Uterus (tissue), 2 donors: ENCODE measurements around the gene DENND2D.

Experiments
- POLR2A ChIP-seq, 2 donors: fragments of 450-650 bp; IDR thresholded peaks; one replicate each; pipeline ENCODE4 v1.6.1; 2016; ENCODE audit warnings: antibody characterized with exemption in 2 of 2, mild to moderate bottlenecking in 1 of 2, moderate library complexity in 1 of 2
- TF ChIP-seq, protein P1 (sequence below), 4 experiments: fragments of 200-600 bp in 2 of 4; fragments of 450-650 bp in 2 of 4; sonication (generic) in 2 of 4; IDR thresholded peaks; one replicate each; pipeline ENCODE4 v1.5.1; 2016 to 2019; ENCODE audit warnings: antibody characterized with exemption in 4 of 4, mild to moderate bottlenecking in 2 of 4, moderate library complexity in 1 of 4

DNA sequence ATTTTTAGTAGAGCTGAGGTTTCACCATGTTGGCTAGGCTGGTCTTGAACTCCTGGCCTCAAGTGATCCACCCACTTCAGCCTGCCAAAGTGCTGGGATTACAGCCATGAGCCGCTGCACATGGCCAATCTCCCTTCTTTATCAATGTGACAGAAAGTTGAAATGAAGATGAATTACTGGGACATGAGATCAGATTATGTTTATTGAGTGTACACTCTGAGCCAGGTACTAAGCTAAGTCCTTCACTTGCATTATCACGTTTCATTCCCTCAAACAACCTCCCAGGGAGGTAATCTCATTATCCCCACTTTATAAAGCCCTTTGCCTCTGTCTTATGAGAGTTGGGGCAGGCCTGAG is 20.8 kb upstream of the DENND2D start:
- TF ChIP-seq, protein P1, sequence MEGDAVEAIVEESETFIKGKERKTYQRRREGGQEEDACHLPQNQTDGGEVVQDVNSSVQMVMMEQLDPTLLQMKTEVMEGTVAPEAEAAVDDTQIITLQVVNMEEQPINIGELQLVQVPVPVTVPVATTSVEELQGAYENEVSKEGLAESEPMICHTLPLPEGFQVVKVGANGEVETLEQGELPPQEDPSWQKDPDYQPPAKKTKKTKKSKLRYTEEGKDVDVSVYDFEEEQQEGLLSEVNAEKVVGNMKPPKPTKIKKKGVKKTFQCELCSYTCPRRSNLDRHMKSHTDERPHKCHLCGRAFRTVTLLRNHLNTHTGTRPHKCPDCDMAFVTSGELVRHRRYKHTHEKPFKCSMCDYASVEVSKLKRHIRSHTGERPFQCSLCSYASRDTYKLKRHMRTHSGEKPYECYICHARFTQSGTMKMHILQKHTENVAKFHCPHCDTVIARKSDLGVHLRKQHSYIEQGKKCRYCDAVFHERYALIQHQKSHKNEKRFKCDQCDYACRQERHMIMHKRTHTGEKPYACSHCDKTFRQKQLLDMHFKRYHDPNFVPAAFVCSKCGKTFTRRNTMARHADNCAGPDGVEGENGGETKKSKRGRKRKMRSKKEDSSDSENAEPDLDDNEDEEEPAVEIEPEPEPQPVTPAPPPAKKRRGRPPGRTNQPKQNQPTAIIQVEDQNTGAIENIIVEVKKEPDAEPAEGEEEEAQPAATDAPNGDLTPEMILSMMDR (IDR thresholded peaks at IDR 0.05): no peak
- TF ChIP-seq POLR2A (IDR thresholded peaks at IDR 0.05): no peak
